Panc1 (cell line): ENCODE data around the gene SLC35F4. TPM values are rescaled to one million over a fixed set of nuclear protein-coding genes. Genes with fewer than 3 reads are reported as not detected.

Source experiments
- ATAC-seq: fragments of 200-7000 bp; cut with Tn5 transposase; 2 replicates; pipeline ENCODE4 v1.9.1; 2020; ENCODE audit warnings: mild to moderate bottlenecking, moderate library complexity
- BruUV-seq: library from RNA; stranded (reverse); fragments of 400-500 nt; replicated peaks from 2 replicates; lab custom pipeline; 2021; lab: Mats Ljungman, UMichigan
- CTCF ChIA-PET: fragments of 300-600 bp; sonication (Branson Sonifier 250); formaldehyde crosslinking; loops from one replicate; lab custom pipeline; 2022; ENCODE audit warnings: antibody characterized with exemption; lab: Charles Lee
- POLR2A ChIA-PET: fragments of 300-600 bp; sonication (Branson Sonifier 250); formaldehyde crosslinking; loops from one replicate; lab custom pipeline; 2022; ENCODE audit warnings: antibody characterized with exemption; lab: Charles Lee
- DNase-seq: peaks from one replicate; pipeline ENCODE4 v3.0.0-alpha.2; 2010; ENCODE audit warnings: low read depth, low spot score
- H3K27ac ChIP-seq: 2 replicates; pipeline ENCODE4 v1.5.1; 2011; ENCODE audit warnings: mild to moderate bottlenecking, low read length, inconsistent platforms
- H3K27me3 ChIP-seq: fragments of 200-500 bp; sonication (Bioruptor generic); 2 replicates; pipeline ENCODE4 v1.6.0; 2014; ENCODE audit warnings: low read length, inconsistent platforms; ENCODE audit not compliant: control insufficient read depth, insufficient read depth
- H3K36me3 ChIP-seq: fragments of 200-500 bp; sonication (Bioruptor generic); 2 replicates; pipeline ENCODE4 v1.5.1; 2014; ENCODE audit warnings: inconsistent platforms, mild to moderate bottlenecking, low read length, moderate library complexity; ENCODE audit not compliant: control insufficient read depth, insufficient read depth
- H3K4me1 ChIP-seq: 2 replicates; pipeline ENCODE4 v1.5.1; 2011; ENCODE audit warnings: inconsistent platforms, mild to moderate bottlenecking, low read length, moderate library complexity; ENCODE audit not compliant: control insufficient read depth, insufficient read depth
- H3K4me3 ChIP-seq, 2 experiments: 2 replicates each; pipeline ENCODE4 v1.5.1; 2011 to 2012; ENCODE audit warnings: low read depth in 2 of 2, low read length in 2 of 2, mild to moderate bottlenecking in 2 of 2, inconsistent platforms in 1 of 2, moderate library complexity in 1 of 2
- H3K9me3 ChIP-seq: fragments of 200-500 bp; sonication (Bioruptor generic); 2 replicates; pipeline ENCODE4 v1.5.1; 2014; ENCODE audit warnings: low read depth, mild to moderate bottlenecking, inconsistent platforms, low read length, moderate library complexity; ENCODE audit not compliant: control insufficient read depth, insufficient read depth
- POLR2AphosphoS5 ChIP-seq: IDR thresholded peaks from 2 replicates; pipeline ENCODE4 v1.6.1; 2012; ENCODE audit warnings: mild to moderate bottlenecking, low read depth, low read length, moderate library complexity
- SIN3A ChIP-seq: IDR thresholded peaks from 2 replicates; pipeline ENCODE4 v1.6.1; 2012; ENCODE audit warnings: low read depth, mild to moderate bottlenecking, low read length, moderate library complexity, borderline replicate concordance; ENCODE audit not compliant: insufficient read depth
- TCF7L2 ChIP-seq: IDR thresholded peaks from 2 replicates; pipeline ENCODE4 v1.6.1; 2011; ENCODE audit warnings: mild to moderate bottlenecking, low read depth, low read length, inconsistent platforms
- in situ Hi-C: cut with HindIII; loops from 2 replicates; pipeline ENCODE4 v1.10.0; 2016; ENCODE audit warnings: low sequenced_read_pairs, low pct_unique_long_range_greater_than_20kb
- intact Hi-C: fragments of 100-400 bp; cut with micrococcal nuclease; formaldehyde crosslinking; loops from one replicate; pipeline ENCODE4 v1.10.0; 2022; ENCODE audit not compliant: unreplicated experiment
- total RNA-seq: library from RNA; stranded (reverse); gene quantifications from one replicate; pipeline ENCODE4 v1.2.1, GENCODE V29; 2021; ENCODE audit not compliant: unreplicated experiment
- TF ChIP-seq, protein P1 (sequence below): fragments of 450-650 bp; IDR thresholded peaks from 2 replicates; pipeline ENCODE4 v1.5.1; 2017; ENCODE audit warnings: mild to moderate bottlenecking
- TF ChIP-seq, protein P2 (sequence below), 2 experiments: IDR thresholded peaks; 2 replicates each; pipeline ENCODE4 v1.6.1; 2011 to 2012; ENCODE audit warnings: low read depth in 2 of 2, control low read depth in 1 of 2, low read length in 1 of 2, mild to moderate bottlenecking in 1 of 2, moderate library complexity in 1 of 2; ENCODE audit not compliant: insufficient read depth in 1 of 2

The SLC35F4 gene
- total RNA-seq, 1 experiment from 2014 or later = not detected

DNA sequence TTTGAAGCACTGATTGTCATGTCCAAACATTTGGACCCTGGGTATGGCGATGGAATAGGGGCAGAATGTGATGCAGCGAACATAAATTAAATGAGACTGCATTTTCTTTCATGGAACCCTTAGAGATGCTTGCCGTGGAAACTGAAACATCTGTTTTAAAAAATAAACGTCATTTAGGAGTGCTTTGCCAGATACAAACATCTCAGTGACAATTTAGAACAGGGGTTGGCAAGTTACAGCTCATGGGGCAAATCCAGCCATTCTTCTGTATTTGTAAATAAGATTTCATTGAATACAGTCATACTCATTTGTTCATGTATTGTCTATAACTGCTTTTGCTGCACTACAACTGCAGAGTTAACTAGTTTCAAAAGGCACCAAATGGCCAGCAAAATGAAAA lies 51.2 kb downstream of the SLC35F4 start:
- no TSS peak for BruUV-seq
- CTCF ChIA-PET = no interaction called here
- H3K27ac ChIP-seq = no peak overlapping the region
- DNase-seq = no peak
- H3K36me3 ChIP-seq = no peaks in the 10 kb centered on the region
- no peak overlapping the region for H3K4me3 ChIP-seq
- no peak for ATAC-seq
- intact Hi-C loops = no loop called here
- no peaks in the 10 kb centered on the region for H3K9me3 ChIP-seq
- in situ Hi-C loops = no loop called here
- POLR2A ChIA-PET = no interaction called here
- no peaks in the 10 kb centered on the region for H3K4me1 ChIP-seq
- no peaks in the 10 kb centered on the region for H3K27me3 ChIP-seq
- TF ChIP-seq, protein P1, sequence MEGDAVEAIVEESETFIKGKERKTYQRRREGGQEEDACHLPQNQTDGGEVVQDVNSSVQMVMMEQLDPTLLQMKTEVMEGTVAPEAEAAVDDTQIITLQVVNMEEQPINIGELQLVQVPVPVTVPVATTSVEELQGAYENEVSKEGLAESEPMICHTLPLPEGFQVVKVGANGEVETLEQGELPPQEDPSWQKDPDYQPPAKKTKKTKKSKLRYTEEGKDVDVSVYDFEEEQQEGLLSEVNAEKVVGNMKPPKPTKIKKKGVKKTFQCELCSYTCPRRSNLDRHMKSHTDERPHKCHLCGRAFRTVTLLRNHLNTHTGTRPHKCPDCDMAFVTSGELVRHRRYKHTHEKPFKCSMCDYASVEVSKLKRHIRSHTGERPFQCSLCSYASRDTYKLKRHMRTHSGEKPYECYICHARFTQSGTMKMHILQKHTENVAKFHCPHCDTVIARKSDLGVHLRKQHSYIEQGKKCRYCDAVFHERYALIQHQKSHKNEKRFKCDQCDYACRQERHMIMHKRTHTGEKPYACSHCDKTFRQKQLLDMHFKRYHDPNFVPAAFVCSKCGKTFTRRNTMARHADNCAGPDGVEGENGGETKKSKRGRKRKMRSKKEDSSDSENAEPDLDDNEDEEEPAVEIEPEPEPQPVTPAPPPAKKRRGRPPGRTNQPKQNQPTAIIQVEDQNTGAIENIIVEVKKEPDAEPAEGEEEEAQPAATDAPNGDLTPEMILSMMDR = no peak
- TF ChIP-seq SIN3A (no peak), POLR2AphosphoS5 (no peak), TCF7L2 (no peak)
- TF ChIP-seq, protein P2, sequence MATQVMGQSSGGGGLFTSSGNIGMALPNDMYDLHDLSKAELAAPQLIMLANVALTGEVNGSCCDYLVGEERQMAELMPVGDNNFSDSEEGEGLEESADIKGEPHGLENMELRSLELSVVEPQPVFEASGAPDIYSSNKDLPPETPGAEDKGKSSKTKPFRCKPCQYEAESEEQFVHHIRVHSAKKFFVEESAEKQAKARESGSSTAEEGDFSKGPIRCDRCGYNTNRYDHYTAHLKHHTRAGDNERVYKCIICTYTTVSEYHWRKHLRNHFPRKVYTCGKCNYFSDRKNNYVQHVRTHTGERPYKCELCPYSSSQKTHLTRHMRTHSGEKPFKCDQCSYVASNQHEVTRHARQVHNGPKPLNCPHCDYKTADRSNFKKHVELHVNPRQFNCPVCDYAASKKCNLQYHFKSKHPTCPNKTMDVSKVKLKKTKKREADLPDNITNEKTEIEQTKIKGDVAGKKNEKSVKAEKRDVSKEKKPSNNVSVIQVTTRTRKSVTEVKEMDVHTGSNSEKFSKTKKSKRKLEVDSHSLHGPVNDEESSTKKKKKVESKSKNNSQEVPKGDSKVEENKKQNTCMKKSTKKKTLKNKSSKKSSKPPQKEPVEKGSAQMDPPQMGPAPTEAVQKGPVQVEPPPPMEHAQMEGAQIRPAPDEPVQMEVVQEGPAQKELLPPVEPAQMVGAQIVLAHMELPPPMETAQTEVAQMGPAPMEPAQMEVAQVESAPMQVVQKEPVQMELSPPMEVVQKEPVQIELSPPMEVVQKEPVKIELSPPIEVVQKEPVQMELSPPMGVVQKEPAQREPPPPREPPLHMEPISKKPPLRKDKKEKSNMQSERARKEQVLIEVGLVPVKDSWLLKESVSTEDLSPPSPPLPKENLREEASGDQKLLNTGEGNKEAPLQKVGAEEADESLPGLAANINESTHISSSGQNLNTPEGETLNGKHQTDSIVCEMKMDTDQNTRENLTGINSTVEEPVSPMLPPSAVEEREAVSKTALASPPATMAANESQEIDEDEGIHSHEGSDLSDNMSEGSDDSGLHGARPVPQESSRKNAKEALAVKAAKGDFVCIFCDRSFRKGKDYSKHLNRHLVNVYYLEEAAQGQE (IDR thresholded peaks at IDR 0.05; ENCODE audit: insufficient read depth in 1 of 2, low read depth in 2 of 2, low read length in 1 of 2) = no peak

DNA sequence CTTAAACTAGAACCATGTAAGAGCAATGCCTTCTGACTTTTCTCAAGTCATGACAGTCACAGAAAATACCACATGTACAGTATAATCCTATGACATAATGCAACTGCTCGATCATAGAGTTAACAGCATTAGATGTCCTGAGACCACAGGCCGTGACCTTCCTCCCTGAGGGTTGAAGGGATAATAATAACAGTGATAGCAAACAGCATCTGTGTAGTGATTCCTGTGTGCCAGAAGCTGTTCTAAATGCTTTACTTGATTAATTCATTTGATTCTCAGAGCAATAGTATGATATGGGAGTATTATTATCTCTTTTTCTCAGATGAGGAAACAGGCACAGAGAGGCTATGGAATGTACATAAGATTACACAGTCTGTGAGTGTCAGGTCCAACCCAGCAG lies 53.2 kb downstream of the SLC35F4 start:
- no peak overlapping the region for H3K4me3 ChIP-seq
- CTCF ChIA-PET = no interaction called here
- intact Hi-C loops = no loop called here
- no peaks in the 10 kb centered on the region for H3K4me1 ChIP-seq
- ATAC-seq = no peak
- TF ChIP-seq POLR2AphosphoS5 (no peak), SIN3A (no peak)
- TF ChIP-seq, protein P2 (IDR thresholded peaks at IDR 0.05; ENCODE audit: insufficient read depth in 1 of 2, low read depth in 2 of 2, low read length in 1 of 2) = no peak
- POLR2A ChIA-PET = no interaction called here
- in situ Hi-C loops = no loop called here
- no peak for DNase-seq
- H3K27ac ChIP-seq = no peak overlapping the region
- no TSS peak for BruUV-seq
- H3K9me3 ChIP-seq = no peaks in the 10 kb centered on the region
- no peaks in the 10 kb centered on the region for H3K27me3 ChIP-seq
- H3K36me3 ChIP-seq = no peaks in the 10 kb centered on the region
